22Rv1 (cell line): ENCODE data around the gene DPF3.

Source experiments
- CTCF ChIP-seq: fragments of 450-650 bp; IDR thresholded peaks from 2 replicates; pipeline ENCODE4 v1.5.1; 2017; ENCODE audit warnings: mild to moderate bottlenecking
- ZFX ChIP-seq: fragments of 450-650 bp; IDR thresholded peaks from 2 replicates; pipeline ENCODE4 v1.6.1; 2017; ENCODE audit warnings: antibody characterized with exemption, borderline replicate concordance

GRCh38 chr14:72631401-72631800, 262.5 kb downstream of the DPF3 start:
- no peak for TF ChIP-seq CTCF
- no peak for TF ChIP-seq ZFX
